A673 (cell line): ENCODE data around the gene SOX10. TPM values are rescaled to one million over a fixed set of nuclear protein-coding genes. Genes with fewer than 3 reads are reported as not detected.

Experiments used
- BruUV-seq: library from RNA; stranded (reverse); fragments of 400-500 nt; replicated peaks from 2 replicates; lab custom pipeline; 2021; lab: Mats Ljungman, UMichigan
- CTCF ChIA-PET: fragments of 300-600 bp; sonication (Branson Sonifier 250); formaldehyde crosslinking; loops from one replicate; lab custom pipeline; 2022; ENCODE audit warnings: antibody characterized with exemption; lab: Charles Lee
- POLR2A ChIA-PET: fragments of 300-600 bp; sonication (Branson Sonifier 250); formaldehyde crosslinking; loops from one replicate; lab custom pipeline; 2022; ENCODE audit warnings: antibody characterized with exemption; ENCODE audit not compliant: low non-redundant PET; lab: Charles Lee
- DNase-seq: peaks from one replicate; pipeline ENCODE4 v3.0.0-alpha.2; 2015; ENCODE audit warnings: low spot score
- H3K27ac ChIP-seq: fragments of 200-600 bp; sonication (generic); 2 replicates; pipeline ENCODE4 v1.5.1; 2016; ENCODE audit warnings: mixed run types, low read depth, mild to moderate bottlenecking, mixed read lengths, antibody characterized with exemption, low read length; ENCODE audit not compliant: poor library complexity, severe bottlenecking
- H3K27me3 ChIP-seq: fragments of 200-600 bp; sonication (generic); replicated peaks from 2 replicates; pipeline ENCODE4 v1.6.1; 2017; ENCODE audit warnings: mixed run types, low read depth, mild to moderate bottlenecking, mixed read lengths, antibody characterized with exemption, low read length; ENCODE audit not compliant: insufficient read depth, poor library complexity
- H3K36me3 ChIP-seq: fragments of 200-600 bp; sonication (generic); 2 replicates; pipeline ENCODE4 v1.6.1; 2016; ENCODE audit warnings: mixed run types, mild to moderate bottlenecking, mixed read lengths, antibody characterized with exemption, low read length; ENCODE audit not compliant: insufficient read depth, poor library complexity, severe bottlenecking
- H3K4me1 ChIP-seq: fragments of 200-600 bp; sonication (generic); 2 replicates; pipeline ENCODE4 v1.6.1; 2017; ENCODE audit warnings: mixed run types, mild to moderate bottlenecking, mixed read lengths, antibody characterized with exemption, low read length; ENCODE audit not compliant: insufficient read depth, poor library complexity, severe bottlenecking
- H3K4me3 ChIP-seq: fragments of 200-600 bp; sonication (generic); 2 replicates; pipeline ENCODE4 v1.5.1; 2016; ENCODE audit warnings: low read depth, mixed run types, mild to moderate bottlenecking, mixed read lengths, low read length; ENCODE audit not compliant: poor library complexity, severe bottlenecking
- H3K9me3 ChIP-seq: fragments of 200-600 bp; sonication (generic); 2 replicates; pipeline ENCODE4 v1.6.1; 2016; ENCODE audit warnings: mixed run types, low read depth, mild to moderate bottlenecking, mixed read lengths, antibody characterized with exemption, low read length; ENCODE audit not compliant: poor library complexity, severe bottlenecking
- CTCF ChIP-seq: fragments of 300-800, 200-600 bp; sonication (generic); conservative IDR thresholded peaks from 2 replicates; pipeline ENCODE4 v1.5.1; 2017; ENCODE audit warnings: low read depth, mild to moderate bottlenecking, antibody characterized with exemption, low read length, moderate library complexity, mixed read lengths
- EZH2 ChIP-seq: fragments of 200-600 bp; sonication (generic); IDR thresholded peaks from 2 replicates; pipeline ENCODE4 v1.6.1; 2017; ENCODE audit warnings: borderline replicate concordance, low read depth, mild to moderate bottlenecking, mixed read lengths, antibody characterized with exemption, low read length; ENCODE audit not compliant: poor library complexity, severe bottlenecking
- intact Hi-C: fragments of 100-400 bp; cut with micrococcal nuclease; formaldehyde crosslinking; loops from one replicate; pipeline ENCODE4 v1.10.0; 2022; ENCODE audit not compliant: unreplicated experiment
- total RNA-seq: library from RNA; stranded (reverse); gene quantifications from 2 replicates; pipeline ENCODE4 v1.2.3, GENCODE V29; 2021

The SOX10 gene
- total RNA-seq, 1 experiment from 2014 or later: not detected

- Histone ChIP-seq H3K36me3 (no peaks in the 10 kb centered on the region), H3K9me3 (no peaks in the 10 kb centered on the region), H3K4me1 (peaks cover 19% of the 10 kb centered on the region), H3K27me3 (no peaks in the 10 kb centered on the region), H3K4me3 (no peak overlapping the region), H3K27ac (no peak overlapping the region)
- peak; percentile 71 for DNase-seq
- ChIA-PET POLR2A (interaction anchor here (0.6 kb wide), 1 partner anchor 663 kb away, joined by 3 read pairs; no protein-coding TSS in a partner anchor), CTCF (no interaction called here)
- no peak for TF ChIP-seq CTCF
- no peak for TF ChIP-seq EZH2
- BruUV-seq: no TSS peak
- intact Hi-C loops: no loop called here
Measured at GRCh38 chr22:37999640-38000272, 15.4 kb upstream of the SOX10 start.

GRCh38 chr22:37999236-37999635, 14.9 kb upstream of the SOX10 start:
- H3K27ac ChIP-seq: no peak overlapping the region
- H3K36me3 ChIP-seq: no peaks in the 10 kb centered on the region
- intact Hi-C loops: no loop called here
- no TSS peak for BruUV-seq
- no peak for DNase-seq
- H3K9me3 ChIP-seq: no peaks in the 10 kb centered on the region
- H3K27me3 ChIP-seq: no peaks in the 10 kb centered on the region
- TF ChIP-seq EZH2 (no peak), CTCF (no peak)
- CTCF ChIA-PET: no interaction called here
- no peak overlapping the region for H3K4me3 ChIP-seq
- H3K4me1 ChIP-seq: peaks cover 19% of the 10 kb centered on the region
- POLR2A ChIA-PET: interaction anchor here (0.6 kb wide), 1 partner anchor 663 kb away, joined by 3 read pairs; no protein-coding TSS in a partner anchor

GRCh38 chr22:37998543-37998942, 14.2 kb upstream of the SOX10 start:
- no TSS peak for BruUV-seq
- ChIA-PET CTCF (no interaction called here), POLR2A (no interaction called here)
- TF ChIP-seq EZH2 (no peak), CTCF (no peak)
- Histone ChIP-seq H3K27me3 (no peaks in the 10 kb centered on the region), H3K27ac (no peak overlapping the region), H3K36me3 (no peaks in the 10 kb centered on the region), H3K4me3 (no peak overlapping the region), H3K9me3 (no peaks in the 10 kb centered on the region), H3K4me1 (peaks cover 19% of the 10 kb centered on the region)
- intact Hi-C loops: no loop called here
- DNase-seq: no peak
